Esophagus muscularis mucosa (tissue), 4 donors: ENCODE measurements around the gene AQP2. TPM values are rescaled to one million over a fixed set of nuclear protein-coding genes. Genes with fewer than 3 reads are reported as not detected.
A peak's percentile ranks its signal among the peaks of the same experiment; 100 is the strongest.

Experiments used
- DNase-seq: peaks from one replicate; pipeline ENCODE4 v3.0.0-alpha.2; 2017; ENCODE audit errors: extremely low spot score
- H3K27ac ChIP-seq, 4 donors: fragments of 200-600 bp; sonication (generic); replicated peaks in 1 of 4; 1 replicate in 3 of 4; 2 replicates in 1 of 4; pipeline ENCODE4 v1.5.1; 2016 to 2019; ENCODE audit warnings: mild to moderate bottlenecking in 1 of 4
- H3K27me3 ChIP-seq, 4 donors: fragments of 200-600 bp; sonication (generic); one replicate each; pipeline versions ENCODE4 v1.5.1 to v1.6.0; 2016 to 2019
- H3K36me3 ChIP-seq, 4 donors: fragments of 200-600 bp; sonication (generic); one replicate each; pipeline ENCODE4 v1.5.1; 2016 to 2019
- H3K4me1 ChIP-seq, 4 donors: fragments of 200-600 bp; sonication (generic); one replicate each; pipeline ENCODE4 v1.5.1; 2016 to 2019
- H3K4me3 ChIP-seq, 4 donors: fragments of 200-600 bp; sonication (generic); 1 replicate in 2 of 4; 2 replicates in 2 of 4; pipeline ENCODE4 v1.5.1; 2016 to 2019; ENCODE audit warnings: mild to moderate bottlenecking in 4 of 4, moderate library complexity in 1 of 4
- H3K9me3 ChIP-seq, 4 donors: fragments of 200-600 bp; sonication (generic); 1 replicate in 3 of 4; 2 replicates in 1 of 4; pipeline ENCODE4 v1.5.1; 2016 to 2019
- EP300 ChIP-seq: sonication (generic); formaldehyde crosslinking; IDR thresholded peaks from one replicate; pipeline ENCODE4 v1.6.1; 2017; ENCODE audit warnings: antibody characterized with exemption
- POLR2A ChIP-seq: fragments of 450-650 bp; IDR thresholded peaks from one replicate; pipeline ENCODE4 v1.6.1; 2017; ENCODE audit warnings: antibody characterized with exemption, moderate library complexity, mild to moderate bottlenecking, low read depth
- POLR2AphosphoS5 ChIP-seq, 2 donors: sonication (generic); formaldehyde crosslinking; IDR thresholded peaks; one replicate each; pipeline ENCODE4 v1.6.1; 2017; ENCODE audit warnings: antibody characterized with exemption in 2 of 2
- WGBS: methylation state at CpG from one replicate; pipeline ENCODE4 v1.1.5; 2018; 5-methylcytosine and 5-hydroxymethylcytosine counted together
- intact Hi-C: fragments of 100-400 bp; cut with DNase I; formaldehyde crosslinking; loops from one replicate; pipeline ENCODE4 v1.15.1; 2023
- total RNA-seq, 4 donors: library from RNA; depleted of rRNA; stranded (reverse); fragments of >200 nt; gene quantifications; one replicate each; pipeline versions ENCODE4 v1.1.0 to v1.2.1, GENCODE V29; 2016
- TF ChIP-seq, protein P1 (sequence below), 3 experiments: fragments of 200-600 bp in 2 of 3; fragments of 450-650 bp in 1 of 3; sonication (generic) in 2 of 3; IDR thresholded peaks; one replicate each; pipeline ENCODE4 v1.5.1; 2017 to 2019; ENCODE audit warnings: antibody characterized with exemption in 3 of 3, mild to moderate bottlenecking in 2 of 3, moderate library complexity in 1 of 3

The AQP2 gene
- total RNA-seq, 4 donors from 2014 or later = not detected

DNA sequence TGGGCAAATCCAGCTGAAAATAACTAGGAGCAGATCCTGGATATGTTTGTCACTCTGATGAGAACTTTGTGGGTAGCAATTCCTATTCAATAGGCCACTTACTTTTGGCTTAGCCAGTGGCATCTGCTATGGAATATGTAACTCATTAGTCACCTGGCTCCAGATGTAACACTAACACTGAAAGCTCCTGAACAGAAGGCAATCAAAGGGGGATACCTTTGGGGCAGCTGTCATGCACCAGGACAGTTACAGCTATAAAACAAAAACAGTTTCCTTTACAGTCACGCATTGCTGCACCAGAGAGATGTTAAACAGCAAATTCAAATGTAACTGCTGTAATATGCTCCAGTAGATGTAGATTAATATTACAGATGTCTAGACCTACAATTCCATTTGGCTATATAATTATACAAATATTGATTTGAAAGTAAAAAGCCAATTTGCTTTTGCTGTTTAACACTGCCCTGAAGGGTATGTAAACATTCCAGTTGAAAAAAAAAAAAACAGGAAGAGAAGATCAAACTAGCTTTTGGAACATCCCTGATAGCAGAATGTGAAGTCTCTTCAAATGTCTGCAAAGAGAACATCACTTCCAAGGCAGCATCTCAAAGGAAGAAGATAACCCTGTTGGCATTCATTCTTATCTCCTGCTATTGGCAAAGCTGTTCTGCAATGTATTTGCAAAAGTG is 56.4 kb downstream of the AQP2 start:
- no peak for TF ChIP-seq POLR2AphosphoS5 (IDR thresholded peaks at IDR 0.05)
- TF ChIP-seq EP300 = no peak
- TF ChIP-seq POLR2A = no peak
- TF ChIP-seq, protein P1, sequence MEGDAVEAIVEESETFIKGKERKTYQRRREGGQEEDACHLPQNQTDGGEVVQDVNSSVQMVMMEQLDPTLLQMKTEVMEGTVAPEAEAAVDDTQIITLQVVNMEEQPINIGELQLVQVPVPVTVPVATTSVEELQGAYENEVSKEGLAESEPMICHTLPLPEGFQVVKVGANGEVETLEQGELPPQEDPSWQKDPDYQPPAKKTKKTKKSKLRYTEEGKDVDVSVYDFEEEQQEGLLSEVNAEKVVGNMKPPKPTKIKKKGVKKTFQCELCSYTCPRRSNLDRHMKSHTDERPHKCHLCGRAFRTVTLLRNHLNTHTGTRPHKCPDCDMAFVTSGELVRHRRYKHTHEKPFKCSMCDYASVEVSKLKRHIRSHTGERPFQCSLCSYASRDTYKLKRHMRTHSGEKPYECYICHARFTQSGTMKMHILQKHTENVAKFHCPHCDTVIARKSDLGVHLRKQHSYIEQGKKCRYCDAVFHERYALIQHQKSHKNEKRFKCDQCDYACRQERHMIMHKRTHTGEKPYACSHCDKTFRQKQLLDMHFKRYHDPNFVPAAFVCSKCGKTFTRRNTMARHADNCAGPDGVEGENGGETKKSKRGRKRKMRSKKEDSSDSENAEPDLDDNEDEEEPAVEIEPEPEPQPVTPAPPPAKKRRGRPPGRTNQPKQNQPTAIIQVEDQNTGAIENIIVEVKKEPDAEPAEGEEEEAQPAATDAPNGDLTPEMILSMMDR (IDR thresholded peaks at IDR 0.05) = no peak
- H3K9me3 ChIP-seq = no peaks in the 10 kb centered on the region
- 43% methylated on average over 1 of the region's 1 CpG for WGBS
- no peaks in the 10 kb centered on the region for H3K27me3 ChIP-seq
- DNase-seq = peak; percentile 21
- H3K4me3 ChIP-seq = no peak overlapping the region
- H3K27ac ChIP-seq = peak overlapping the region in 2 of 4 donors; percentile 60
- intact Hi-C loops = no loop called here
- H3K36me3 ChIP-seq = peaks cover 0 to 9% (median 0%) of the 10 kb centered on the region in 4 donors
- H3K4me1 ChIP-seq = peaks cover 0 to 41% (median 36%) of the 10 kb centered on the region in 4 donors

Other genes with a start within 250 kb of the AQP2 start
- 10 to 100 TPM in 3 of 4 donors, 1 to 10 TPM in 1; 9.6 to 14.6 (median 12.8) TPM for gene FMNL3, start 243.3 kb upstream of the AQP2 start, total RNA-seq
- gene TMBIM6, start 209.2 kb upstream of the AQP2 start, total RNA-seq = 100 to 1,000 TPM; 228 to 395 (median 322) TPM
- gene NCKAP5L, start 122.3 kb upstream of the AQP2 start, total RNA-seq = 10 to 100 TPM; 15.0 to 30.5 (median 23.0) TPM
- gene BCDIN3D, start 107.6 kb upstream of the AQP2 start, total RNA-seq = 1 to 10 TPM; 2.2 to 6.2 (median 5.5) TPM
- gene FAIM2, start 46.8 kb upstream of the AQP2 start, total RNA-seq = 10 to 100 TPM in 1 of 4 donors, 1 to 10 TPM in 3; 4.1 to 10.3 (median 7.4) TPM
- gene AQP5, start 11.1 kb downstream of the AQP2 start, total RNA-seq = under 1 TPM in 1 of 4 donors, not detected in 3; 0.83 TPM
- gene AQP6, start 22.2 kb downstream of the AQP2 start, total RNA-seq = under 1 TPM in 1 of 4 donors, not detected in 3; 0.11 TPM
- 10 to 100 TPM; 10.5 to 13.3 (median 11.4) TPM for gene RACGAP1, start 74.8 kb downstream of the AQP2 start, total RNA-seq
- gene ASIC1, start 106.9 kb downstream of the AQP2 start, total RNA-seq = 1 to 10 TPM in 3 of 4 donors, under 1 TPM in 1; 0.66 to 5.6 (median 2.9) TPM
- 10 to 100 TPM; 20.3 to 72.4 (median 45.2) TPM for gene SMARCD1, start 134.6 kb downstream of the AQP2 start, total RNA-seq
- 1 to 10 TPM in 1 of 4 donors, under 1 TPM in 3; 0.17 to 2.5 (median 0.60) TPM for gene GPD1, start 153.3 kb downstream of the AQP2 start, total RNA-seq
- 100 to 1,000 TPM in 1 of 4 donors, 10 to 100 TPM in 3; 52.8 to 105 (median 87.6) TPM for gene COX14, start 161.5 kb downstream of the AQP2 start, total RNA-seq
- 10 to 100 TPM; 23.0 to 33.6 (median 27.5) TPM for gene CERS5, start 216.6 kb downstream of the AQP2 start, total RNA-seq